GM12878 (cell line): Measurements from ENCODE around the gene SGTA.

ENCODE experiments used
- EP300 ChIP-seq, 2 experiments: fragments of 150-350 bp in 1 of 2; IDR thresholded peaks; 2 replicates each; pipeline ENCODE4 v1.6.1; 2011 to 2012; ENCODE audit warnings: low read depth in 2 of 2, low read length in 2 of 2, borderline replicate concordance in 1 of 2, improper control_type of control experiment in 1 of 2, inconsistent platforms in 1 of 2; ENCODE audit not compliant: control insufficient read depth in 1 of 2
- JUNB ChIP-seq: IDR thresholded peaks from 2 replicates; pipeline ENCODE4 v1.6.1; 2016; ENCODE audit warnings: antibody characterized with exemption, mild to moderate bottlenecking
- RB1 ChIP-seq: fragments of 450-650 bp; formaldehyde crosslinking; IDR thresholded peaks from 2 replicates; pipeline ENCODE4 v1.6.1; 2017; ENCODE audit warnings: mild to moderate bottlenecking, borderline replicate concordance
- ZNF207 ChIP-seq: fragments of 450-650 bp; IDR thresholded peaks from 2 replicates; pipeline ENCODE4 v1.6.1; 2014; ENCODE audit warnings: antibody characterized with exemption, mild to moderate bottlenecking, borderline replicate concordance
- TF ChIP-seq, protein P1 (sequence below): fragments of 450-650 bp; IDR thresholded peaks from 2 replicates; pipeline ENCODE4 v1.6.1; 2016; ENCODE audit warnings: mild to moderate bottlenecking, moderate library complexity, borderline replicate concordance
- TF ChIP-seq, protein P2 (sequence below), 3 experiments: IDR thresholded peaks in 2 of 3; conservative IDR thresholded peaks in 1 of 3; 2 replicates each; pipeline ENCODE4 v1.5.1; 2011; ENCODE audit warnings: low read depth in 3 of 3, low read length in 3 of 3, mild to moderate bottlenecking in 3 of 3, control low read depth in 2 of 3, moderate library complexity in 2 of 3, inconsistent platforms in 1 of 3, mixed read lengths in 1 of 3; ENCODE audit not compliant: control insufficient read depth in 2 of 3, insufficient read depth in 1 of 3; ENCODE audit errors: extremely low read depth in 1 of 3
- TF ChIP-seq, protein P3 (sequence below): IDR thresholded peaks from 2 replicates; pipeline ENCODE4 v1.6.1; 2012; ENCODE audit warnings: low read depth, low read length, improper control_type of control experiment

DNA sequence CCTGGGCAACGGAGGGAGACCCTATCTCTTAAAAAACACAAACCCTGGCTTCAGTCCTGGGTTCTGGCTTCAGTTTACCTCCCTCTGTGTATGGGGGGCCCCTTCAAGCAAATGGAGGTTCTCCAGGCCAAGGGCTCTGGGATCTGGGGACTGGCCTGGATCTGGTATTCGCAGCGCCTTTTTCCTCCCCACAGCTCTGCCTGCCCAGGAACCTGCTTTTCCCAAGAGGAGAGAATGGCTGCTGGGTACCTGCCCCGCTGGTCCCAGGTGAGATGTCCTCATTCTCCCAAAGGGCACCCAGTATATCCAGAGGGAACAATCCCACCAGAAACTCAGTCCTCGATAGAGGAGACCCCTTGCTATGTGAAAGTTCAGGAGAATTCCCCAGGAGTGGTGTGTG lies 39.8 kb upstream of the SGTA start:
- TF ChIP-seq, protein P1, sequence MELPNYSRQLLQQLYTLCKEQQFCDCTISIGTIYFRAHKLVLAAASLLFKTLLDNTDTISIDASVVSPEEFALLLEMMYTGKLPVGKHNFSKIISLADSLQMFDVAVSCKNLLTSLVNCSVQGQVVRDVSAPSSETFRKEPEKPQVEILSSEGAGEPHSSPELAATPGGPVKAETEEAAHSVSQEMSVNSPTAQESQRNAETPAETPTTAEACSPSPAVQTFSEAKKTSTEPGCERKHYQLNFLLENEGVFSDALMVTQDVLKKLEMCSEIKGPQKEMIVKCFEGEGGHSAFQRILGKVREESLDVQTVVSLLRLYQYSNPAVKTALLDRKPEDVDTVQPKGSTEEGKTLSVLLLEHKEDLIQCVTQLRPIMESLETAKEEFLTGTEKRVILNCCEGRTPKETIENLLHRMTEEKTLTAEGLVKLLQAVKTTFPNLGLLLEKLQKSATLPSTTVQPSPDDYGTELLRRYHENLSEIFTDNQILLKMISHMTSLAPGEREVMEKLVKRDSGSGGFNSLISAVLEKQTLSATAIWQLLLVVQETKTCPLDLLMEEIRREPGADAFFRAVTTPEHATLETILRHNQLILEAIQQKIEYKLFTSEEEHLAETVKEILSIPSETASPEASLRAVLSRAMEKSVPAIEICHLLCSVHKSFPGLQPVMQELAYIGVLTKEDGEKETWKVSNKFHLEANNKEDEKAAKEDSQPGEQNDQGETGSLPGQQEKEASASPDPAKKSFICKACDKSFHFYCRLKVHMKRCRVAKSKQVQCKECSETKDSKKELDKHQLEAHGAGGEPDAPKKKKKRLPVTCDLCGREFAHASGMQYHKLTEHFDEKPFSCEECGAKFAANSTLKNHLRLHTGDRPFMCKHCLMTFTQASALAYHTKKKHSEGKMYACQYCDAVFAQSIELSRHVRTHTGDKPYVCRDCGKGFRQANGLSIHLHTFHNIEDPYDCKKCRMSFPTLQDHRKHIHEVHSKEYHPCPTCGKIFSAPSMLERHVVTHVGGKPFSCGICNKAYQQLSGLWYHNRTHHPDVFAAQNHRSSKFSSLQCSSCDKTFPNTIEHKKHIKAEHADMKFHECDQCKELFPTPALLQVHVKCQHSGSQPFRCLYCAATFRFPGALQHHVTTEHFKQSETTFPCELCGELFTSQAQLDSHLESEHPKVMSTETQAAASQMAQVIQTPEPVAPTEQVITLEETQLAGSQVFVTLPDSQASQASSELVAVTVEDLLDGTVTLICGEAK = no peak
- TF ChIP-seq JUNB (no peak), ZNF207 (no peak), EP300 (IDR thresholded peaks at IDR 0.05; ENCODE audit: borderline replicate concordance in 1 of 2, control insufficient read depth in 1 of 2, low read depth in 2 of 2, low read length in 2 of 2) (no peak), RB1 (no peak)
- TF ChIP-seq, protein P2, sequence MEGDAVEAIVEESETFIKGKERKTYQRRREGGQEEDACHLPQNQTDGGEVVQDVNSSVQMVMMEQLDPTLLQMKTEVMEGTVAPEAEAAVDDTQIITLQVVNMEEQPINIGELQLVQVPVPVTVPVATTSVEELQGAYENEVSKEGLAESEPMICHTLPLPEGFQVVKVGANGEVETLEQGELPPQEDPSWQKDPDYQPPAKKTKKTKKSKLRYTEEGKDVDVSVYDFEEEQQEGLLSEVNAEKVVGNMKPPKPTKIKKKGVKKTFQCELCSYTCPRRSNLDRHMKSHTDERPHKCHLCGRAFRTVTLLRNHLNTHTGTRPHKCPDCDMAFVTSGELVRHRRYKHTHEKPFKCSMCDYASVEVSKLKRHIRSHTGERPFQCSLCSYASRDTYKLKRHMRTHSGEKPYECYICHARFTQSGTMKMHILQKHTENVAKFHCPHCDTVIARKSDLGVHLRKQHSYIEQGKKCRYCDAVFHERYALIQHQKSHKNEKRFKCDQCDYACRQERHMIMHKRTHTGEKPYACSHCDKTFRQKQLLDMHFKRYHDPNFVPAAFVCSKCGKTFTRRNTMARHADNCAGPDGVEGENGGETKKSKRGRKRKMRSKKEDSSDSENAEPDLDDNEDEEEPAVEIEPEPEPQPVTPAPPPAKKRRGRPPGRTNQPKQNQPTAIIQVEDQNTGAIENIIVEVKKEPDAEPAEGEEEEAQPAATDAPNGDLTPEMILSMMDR (IDR thresholded peaks at IDR 0.05 in 2 of 3, conservative IDR thresholded peaks at IDR 0.05 in 1 of 3; ENCODE audit: control insufficient read depth in 2 of 3, extremely low read depth in 1 of 3, insufficient read depth in 1 of 3, low read depth in 3 of 3, low read length in 3 of 3) = no peak
- TF ChIP-seq, protein P3, sequence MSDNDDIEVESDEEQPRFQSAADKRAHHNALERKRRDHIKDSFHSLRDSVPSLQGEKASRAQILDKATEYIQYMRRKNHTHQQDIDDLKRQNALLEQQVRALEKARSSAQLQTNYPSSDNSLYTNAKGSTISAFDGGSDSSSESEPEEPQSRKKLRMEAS = no peak
